PC-9 (cell line): ENCODE data around the gene DSCAML1.

Source experiments
- CTCF ChIP-seq: fragments of 200-600 bp; sonication (generic); conservative IDR thresholded peaks from 2 replicates; pipeline ENCODE4 v1.6.1; 2017; ENCODE audit warnings: mixed run types, antibody characterized with exemption, mild to moderate bottlenecking, moderate library complexity
- EZH2 ChIP-seq: fragments of 200-600 bp; sonication (generic); IDR thresholded peaks from 2 replicates; pipeline ENCODE4 v1.8.0; 2017; ENCODE audit warnings: antibody characterized with exemption, low read depth

DNA sequence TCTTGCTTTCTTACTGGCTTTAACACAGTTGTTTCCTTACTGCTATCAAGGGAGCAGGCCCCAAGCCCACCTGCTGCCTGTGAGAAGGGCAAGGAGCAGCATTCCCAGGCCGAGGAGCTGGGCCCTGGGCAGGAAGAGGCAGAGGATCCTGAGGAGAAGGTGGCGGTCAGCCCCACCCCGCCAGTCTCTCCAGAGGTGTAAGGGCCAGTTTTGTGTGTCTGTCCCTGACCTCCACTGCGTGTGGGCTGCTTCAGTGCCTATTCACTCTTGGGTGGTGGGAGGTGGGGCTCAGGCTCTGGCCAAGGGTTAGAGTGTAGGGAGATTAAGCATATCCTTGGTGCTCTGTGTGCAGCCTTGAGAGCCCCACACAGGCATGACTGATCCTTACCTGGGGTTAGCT lies 414.3 kb downstream of the DSCAML1 start:
- TF ChIP-seq CTCF = no peak
- TF ChIP-seq EZH2 = no peak
